NCI-H82 treated with DMSO at 0.1 percent for 48 hours (cell line): ENCODE data around the gene PIK3IP1.
"Not testable (repeated sequence)": the region's sequence is repeated elsewhere in the genome, so short reads cannot be mapped to it uniquely, and the experiment has no call there.

Experiments
- DNase-seq: peaks from one replicate; lab custom pipeline; 2025; ENCODE audit not compliant: unreplicated experiment; lab: John Stamatoyannopoulos, UW

Gene PIK3IP1

GRCh38 chr22:31259798-31260473, 32.4 kb downstream of the PIK3IP1 start:
- DNase-seq: no peak

GRCh38 chr22:31253949-31254348, 38.3 kb downstream of the PIK3IP1 start:
- no peak for DNase-seq

GRCh38 chr22:31250740-31251600, 41.3 kb downstream of the PIK3IP1 start:
- no peak for DNase-seq

GRCh38 chr22:31248965-31249958, 43.0 kb downstream of the PIK3IP1 start:
- peak; percentile 49 for DNase-seq

GRCh38 chr22:31248138-31248745, 44.0 kb downstream of the PIK3IP1 start:
- DNase-seq: peak; percentile 64

GRCh38 chr22:31247726-31248125, 44.6 kb downstream of the PIK3IP1 start:
- DNase-seq: no peak

- DNase-seq: no peak
Measured at GRCh38 chr22:31246687-31247086, 45.6 kb downstream of the PIK3IP1 start.

- DNase-seq: not testable (repeated sequence)
Measured at GRCh38 chr22:31245998-31246397, 46.3 kb downstream of the PIK3IP1 start.

- no peak for DNase-seq
Measured at GRCh38 chr22:31244943-31245451, 47.3 kb downstream of the PIK3IP1 start.

- DNase-seq: no peak
Measured at GRCh38 chr22:31244046-31244942, 48.0 kb downstream of the PIK3IP1 start.

GRCh38 chr22:31243339-31244045, 48.8 kb downstream of the PIK3IP1 start:
- DNase-seq: no peak

- no peak for DNase-seq
Measured at GRCh38 chr22:31241936-31242335, 50.4 kb downstream of the PIK3IP1 start.

GRCh38 chr22:31241200-31241599, 51.1 kb downstream of the PIK3IP1 start:
- no peak for DNase-seq

- DNase-seq: no peak
Measured at GRCh38 chr22:31239771-31240370, 52.4 kb downstream of the PIK3IP1 start.

GRCh38 chr22:31238057-31238456, 54.2 kb downstream of the PIK3IP1 start:
- no peak for DNase-seq

GRCh38 chr22:31236044-31236443, 56.2 kb downstream of the PIK3IP1 start:
- not testable (repeated sequence) for DNase-seq

GRCh38 chr22:31235081-31235480, 57.2 kb downstream of the PIK3IP1 start:
- DNase-seq: no peak

- DNase-seq: no peak
Measured at GRCh38 chr22:31233001-31233400, 59.3 kb downstream of the PIK3IP1 start.
